K562 (cell line): ENCODE measurements around the gene CD82. TPM values are rescaled to one million over a fixed set of nuclear protein-coding genes. Genes with fewer than 3 reads are reported as not detected.

Experiments used
- CHCHD3 ChIP-seq: fragments of 250-450 bp; sonication (Bioruptor Pico); IDR thresholded peaks from 2 replicates; pipeline ENCODE4 v2.1.2; 2022; ENCODE audit warnings: mild to moderate bottlenecking
- CSDE1 ChIP-seq, 2 experiments: fragments of 450-650 bp; IDR thresholded peaks; 2 replicates each; pipeline ENCODE4 v1.6.1; 2016; ENCODE audit warnings: mild to moderate bottlenecking in 1 of 2
- CTCFL ChIP-seq: IDR thresholded peaks from 2 replicates; pipeline ENCODE4 v1.6.1; 2011; ENCODE audit warnings: borderline replicate concordance, low read depth, mild to moderate bottlenecking, moderate library complexity, low read length; ENCODE audit not compliant: insufficient read depth, poor library complexity, severe bottlenecking
- E2F3 ChIP-seq: fragments of 250-450 bp; sonication (Bioruptor Pico); IDR thresholded peaks from 2 replicates; pipeline ENCODE4 v1.4.0; 2020; ENCODE audit warnings: mild to moderate bottlenecking
- GTF2A2 ChIP-seq: IDR thresholded peaks from 2 replicates; pipeline ENCODE4 v1.6.1; 2016; ENCODE audit warnings: mild to moderate bottlenecking, missing genetic modification characterization, missing compliant biosample characterization
- HDAC2 ChIP-seq: fragments of 450-650 bp; IDR thresholded peaks from 2 replicates; pipeline ENCODE4 v1.6.1; 2016; ENCODE audit warnings: mild to moderate bottlenecking
- HEY1 ChIP-seq: fragments of 250-450 bp; sonication (Bioruptor Pico); IDR thresholded peaks from 2 replicates; pipeline ENCODE4 v1.5.0; 2020; ENCODE audit warnings: mild to moderate bottlenecking, moderate library complexity, borderline replicate concordance
- KDM4B ChIP-seq, 2 experiments: fragments of 450-650 bp in 1 of 2; sonication (generic) in 1 of 2; IDR thresholded peaks; 2 replicates each; pipeline ENCODE4 v1.6.1; 2016 to 2017; ENCODE audit warnings: borderline replicate concordance in 2 of 2, antibody characterized with exemption in 1 of 2, low read depth in 1 of 2, mild to moderate bottlenecking in 1 of 2
- MTA1 ChIP-seq: fragments of 450-650 bp; IDR thresholded peaks from 2 replicates; pipeline ENCODE4 v1.6.1; 2017; ENCODE audit warnings: borderline replicate concordance
- NR4A1 ChIP-seq, 2 experiments: fragments of 250-450 bp in 1 of 2; fragments of 450-650 bp in 1 of 2; sonication (Bioruptor Pico) in 1 of 2; IDR thresholded peaks; 2 replicates each; pipeline versions ENCODE4 v1.4.0 to v1.6.1; 2016 to 2020; ENCODE audit warnings: mild to moderate bottlenecking in 2 of 2, missing compliant biosample characterization in 1 of 2, missing genetic modification characterization in 1 of 2, moderate library complexity in 1 of 2
- TBP ChIP-seq: optimal IDR thresholded peaks from 2 replicates; pipeline ENCODE3; 2011; ENCODE audit warnings: low read depth, low read length, improper control_type of control experiment
- THRAP3 ChIP-seq: fragments of 450-650 bp; IDR thresholded peaks from 2 replicates; pipeline ENCODE4 v1.6.1; 2016; ENCODE audit warnings: mild to moderate bottlenecking, inconsistent platforms, borderline replicate concordance
- TSC22D4 ChIP-seq: fragments of 450-650 bp; IDR thresholded peaks from 2 replicates; pipeline ENCODE4 v1.6.1; 2016; ENCODE audit warnings: missing genetic modification characterization, missing biosample characterization, control low read depth
- VEZF1 ChIP-seq: fragments of 200-800 bp; sonication (Bioruptor generic); IDR thresholded peaks from 2 replicates; pipeline ENCODE4 v1.6.1; 2017; ENCODE audit warnings: missing genetic modification characterization, missing compliant biosample characterization
- XRCC4 ChIP-seq: IDR thresholded peaks from one replicate; pipeline ENCODE4 v1.6.1; 2011; ENCODE audit not compliant: insufficient read depth, insufficient read length; ENCODE audit errors: extremely low read depth
- ZKSCAN8 ChIP-seq: fragments of 200-800 bp; sonication (Bioruptor generic); IDR thresholded peaks from 2 replicates; pipeline ENCODE4 v1.6.1; 2016; ENCODE audit warnings: missing genetic modification characterization, missing compliant biosample characterization
- ZNF239 ChIP-seq: fragments of 250-450 bp; sonication (Bioruptor Pico); IDR thresholded peaks from 2 replicates; pipeline ENCODE4 v1.4.0; 2020; ENCODE audit warnings: mild to moderate bottlenecking
- ZNF707 ChIP-seq: fragments of 250-450 bp; sonication (Bioruptor Pico); conservative IDR thresholded peaks from 2 replicates; pipeline ENCODE4 v1.8.0; 2022; ENCODE audit warnings: inconsistent platforms, mild to moderate bottlenecking, moderate library complexity
- ZNF778 ChIP-seq: fragments of 450-650 bp; formaldehyde crosslinking; IDR thresholded peaks from 2 replicates; pipeline ENCODE4 v1.4.0; 2020; ENCODE audit warnings: mild to moderate bottlenecking, moderate library complexity
- polyA plus RNA-seq, 8 experiments: library from polyadenylated mRNA; depleted of rRNA in 4 of 8; stranded (reverse) in 5 of 8; unstranded in 3 of 8; fragments of >200 nt; fragmentation: Nextera tagmentation in 2 of 8; fragmentation: Illumina TruSeq in 1 of 8; extraction: Ambion mirVana in 2 of 8; extraction: Trizol in 1 of 8; gene quantifications; 2 replicates each; pipeline versions ENCODE4 v1.2.1 to v1.2.3, GENCODE V29; 2011 to 2014; ENCODE audit warnings: inconsistent platforms in 1 of 8, missing spikeins in 1 of 8
- total RNA-seq, 7 experiments: library from RNA; depleted of rRNA in 6 of 7; stranded (reverse); fragments of >200 nt in 6 of 7; fragmentation: Illumina TruSeq in 2 of 7; extraction: Trizol in 2 of 7; gene quantifications; 2 replicates each; pipeline versions ENCODE4 v1.2.1 to v1.2.3, GENCODE V29; 2011 to 2021; ENCODE audit warnings: low replicate concordance in 1 of 7
- TF ChIP-seq, protein P1 (sequence below), 2 experiments: IDR thresholded peaks in 1 of 2; conservative IDR thresholded peaks in 1 of 2; 2 replicates each; pipeline ENCODE4 v1.6.1; 2016; ENCODE audit warnings: low read depth in 2 of 2, mild to moderate bottlenecking in 1 of 2, missing compliant biosample characterization in 1 of 2, missing genetic modification characterization in 1 of 2, moderate library complexity in 1 of 2
- TF ChIP-seq, protein P2 (sequence below): fragments of 450-650 bp; formaldehyde crosslinking; IDR thresholded peaks from 2 replicates; pipeline ENCODE4 v1.4.0; 2022; ENCODE audit warnings: missing genetic modification characterization

Gene CD82
- total and polyA plus RNA-seq, 9 of the 15 experiments (the other 6 are each of a cell fraction or from before 2014, with no cell fraction given): 0.27 to 9.4 (median 3.0) TPM

DNA sequence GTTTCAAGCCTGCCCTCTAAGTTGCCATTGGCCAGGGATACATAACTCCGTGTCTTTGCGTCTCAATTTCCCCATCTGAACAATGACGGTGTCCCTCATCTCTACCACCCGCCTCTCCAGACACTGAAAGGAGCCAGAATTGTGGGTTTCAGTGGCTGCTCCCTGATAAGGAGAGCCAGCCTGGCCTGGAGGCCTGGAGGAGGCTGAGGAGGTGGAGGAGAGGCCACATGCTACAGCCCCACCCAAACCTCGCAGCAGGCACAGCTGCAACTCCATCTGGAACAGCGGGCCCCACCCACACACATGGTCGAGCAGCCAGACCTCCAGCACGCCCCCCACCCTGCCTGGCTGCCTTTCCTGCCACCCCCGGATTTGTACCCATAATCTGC, 34.4 kb upstream of the CD82 start (continued):
- TF ChIP-seq, protein P1, sequence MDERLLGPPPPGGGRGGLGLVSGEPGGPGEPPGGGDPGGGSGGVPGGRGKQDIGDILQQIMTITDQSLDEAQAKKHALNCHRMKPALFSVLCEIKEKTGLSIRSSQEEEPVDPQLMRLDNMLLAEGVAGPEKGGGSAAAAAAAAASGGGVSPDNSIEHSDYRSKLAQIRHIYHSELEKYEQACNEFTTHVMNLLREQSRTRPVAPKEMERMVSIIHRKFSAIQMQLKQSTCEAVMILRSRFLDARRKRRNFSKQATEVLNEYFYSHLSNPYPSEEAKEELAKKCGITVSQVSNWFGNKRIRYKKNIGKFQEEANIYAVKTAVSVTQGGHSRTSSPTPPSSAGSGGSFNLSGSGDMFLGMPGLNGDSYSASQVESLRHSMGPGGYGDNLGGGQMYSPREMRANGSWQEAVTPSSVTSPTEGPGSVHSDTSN (CRISPR knock-in tag; IDR thresholded peaks at IDR 0.05; ENCODE audit: low read depth): no peak
- TF ChIP-seq, protein P1 (tag; conservative IDR thresholded peaks at IDR 0.05; ENCODE audit: low read depth): no peak
- TF ChIP-seq, protein P2, sequence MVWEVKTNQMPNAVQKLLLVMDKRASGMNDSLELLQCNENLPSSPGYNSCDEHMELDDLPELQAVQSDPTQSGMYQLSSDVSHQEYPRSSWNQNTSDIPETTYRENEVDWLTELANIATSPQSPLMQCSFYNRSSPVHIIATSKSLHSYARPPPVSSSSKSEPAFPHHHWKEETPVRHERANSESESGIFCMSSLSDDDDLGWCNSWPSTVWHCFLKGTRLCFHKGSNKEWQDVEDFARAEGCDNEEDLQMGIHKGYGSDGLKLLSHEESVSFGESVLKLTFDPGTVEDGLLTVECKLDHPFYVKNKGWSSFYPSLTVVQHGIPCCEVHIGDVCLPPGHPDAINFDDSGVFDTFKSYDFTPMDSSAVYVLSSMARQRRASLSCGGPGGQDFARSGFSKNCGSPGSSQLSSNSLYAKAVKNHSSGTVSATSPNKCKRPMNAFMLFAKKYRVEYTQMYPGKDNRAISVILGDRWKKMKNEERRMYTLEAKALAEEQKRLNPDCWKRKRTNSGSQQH (CRISPR knock-in tag): peak; percentile 83; the same call in 1 of the 2 replicates
- TF ChIP-seq HEY1 (no peak), MTA1 (no peak), VEZF1 (CRISPR knock-in tag) (peak; percentile 72), GTF2A2 (tag) (no peak), TBP (peak; percentile 39), ZNF707 (CRISPR knock-in tag) (no peak), CHCHD3 (CRISPR knock-in tag) (no peak), ZNF239 (CRISPR knock-in tag) (no peak; the same call in 1 of the 2 replicates), XRCC4 (no peak), KDM4B (IDR thresholded peaks at IDR 0.05; ENCODE audit: borderline replicate concordance in 2 of 2, low read depth in 1 of 2) (peak in 1 of 2 experiments; percentile 48; a peak in 1 of 4 replicates), E2F3 (no peak; the same call in 1 of the 2 replicates), CSDE1 (IDR thresholded peaks at IDR 0.05) (no peak), THRAP3 (no peak), CTCFL (no peak), NR4A1 (CRISPR knock-in tag; IDR thresholded peaks at IDR 0.05) (peak; percentile 73; the same call in 1 of the 2 replicates), NR4A1 (tag; IDR thresholded peaks at IDR 0.05) (peak; percentile 84), ZKSCAN8 (CRISPR knock-in tag) (peak; percentile 72; the same call in 1 of the 2 replicates), TSC22D4 (tag) (no peak), HDAC2 (peak; percentile 43; the same call in 1 of the 2 replicates), ZNF778 (CRISPR knock-in tag) (no peak)
